T-helper 2 cell (primary cell): ENCODE results near the gene FAM169A.
"Not testable (repeated sequence)": the region's sequence is repeated elsewhere in the genome, so short reads cannot be mapped to it uniquely, and the experiment has no call there.

Experiments used
- DNase-seq, 5 experiments: peaks; one replicate each; pipeline versions ENCODE4 v3.0.0 to v3.0.0-alpha.2; 2012 to 2022
- total RNA-seq, 2 donors: gene quantifications; one replicate each; lab custom pipeline; 2026; lab: John Stamatoyannopoulos, UW

The FAM169A gene, protein sequence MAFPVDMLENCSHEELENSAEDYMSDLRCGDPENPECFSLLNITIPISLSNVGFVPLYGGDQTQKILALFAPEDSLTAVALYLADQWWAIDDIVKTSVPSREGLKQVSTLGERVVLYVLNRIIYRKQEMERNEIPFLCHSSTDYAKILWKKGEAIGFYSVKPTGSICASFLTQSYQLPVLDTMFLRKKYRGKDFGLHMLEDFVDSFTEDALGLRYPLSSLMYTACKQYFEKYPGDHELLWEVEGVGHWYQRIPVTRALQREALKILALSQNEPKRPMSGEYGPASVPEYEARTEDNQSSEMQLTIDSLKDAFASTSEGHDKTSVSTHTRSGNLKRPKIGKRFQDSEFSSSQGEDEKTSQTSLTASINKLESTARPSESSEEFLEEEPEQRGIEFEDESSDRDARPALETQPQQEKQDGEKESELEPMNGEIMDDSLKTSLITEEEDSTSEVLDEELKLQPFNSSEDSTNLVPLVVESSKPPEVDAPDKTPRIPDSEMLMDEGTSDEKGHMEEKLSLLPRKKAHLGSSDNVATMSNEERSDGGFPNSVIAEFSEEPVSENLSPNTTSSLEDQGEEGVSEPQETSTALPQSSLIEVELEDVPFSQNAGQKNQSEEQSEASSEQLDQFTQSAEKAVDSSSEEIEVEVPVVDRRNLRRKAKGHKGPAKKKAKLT
- total RNA-seq: 25.6 to 32.7 reads per million in 2 donors

DNA sequence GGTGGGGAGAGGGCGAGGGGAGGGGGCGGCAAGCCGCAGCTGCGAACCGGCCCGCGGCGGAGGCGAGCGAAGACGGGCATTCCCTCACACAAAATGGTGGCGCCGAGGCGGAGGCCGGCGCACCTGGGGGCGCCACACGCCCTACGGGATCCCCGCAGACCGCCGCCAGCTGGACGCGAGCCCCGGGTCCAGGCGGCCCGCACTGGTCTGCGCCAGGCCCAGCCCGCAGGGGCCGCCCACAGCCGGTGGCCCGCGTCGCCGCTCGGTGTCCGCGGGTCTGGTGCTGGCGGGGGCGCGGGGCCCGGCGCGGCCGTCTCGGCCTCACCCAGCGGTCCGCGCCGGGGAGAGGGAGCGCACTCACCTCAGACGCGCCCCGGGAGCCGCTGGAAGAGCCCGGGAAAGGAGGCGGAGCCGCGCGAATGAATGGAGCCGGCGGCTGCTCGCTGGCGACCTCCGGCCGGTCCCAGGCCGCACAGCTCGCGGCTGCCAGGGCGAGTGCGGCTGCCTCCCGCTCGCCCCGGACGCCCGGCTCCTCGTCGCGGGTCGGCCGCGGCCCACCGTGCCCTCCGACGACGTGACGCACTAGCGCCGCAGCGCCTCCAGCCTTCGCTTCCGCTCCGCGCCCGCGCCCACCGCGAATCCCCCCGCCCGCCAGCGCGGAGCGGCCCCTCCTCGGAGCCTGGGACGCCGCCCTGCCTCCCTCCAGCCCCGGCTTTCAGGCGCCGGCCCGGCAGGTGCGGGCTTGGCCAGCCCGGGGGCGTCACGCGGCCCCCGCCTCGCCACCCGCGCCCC, at the start of gene FAM169A:
FAM169A (minus strand) TSS at position 584 of the 792 bp plus-strand sequence. CDS start 24,711 bp downstream, outside the sequence.
- DNase-seq: peak; percentile 15 to 61 (median 43)

DNA sequence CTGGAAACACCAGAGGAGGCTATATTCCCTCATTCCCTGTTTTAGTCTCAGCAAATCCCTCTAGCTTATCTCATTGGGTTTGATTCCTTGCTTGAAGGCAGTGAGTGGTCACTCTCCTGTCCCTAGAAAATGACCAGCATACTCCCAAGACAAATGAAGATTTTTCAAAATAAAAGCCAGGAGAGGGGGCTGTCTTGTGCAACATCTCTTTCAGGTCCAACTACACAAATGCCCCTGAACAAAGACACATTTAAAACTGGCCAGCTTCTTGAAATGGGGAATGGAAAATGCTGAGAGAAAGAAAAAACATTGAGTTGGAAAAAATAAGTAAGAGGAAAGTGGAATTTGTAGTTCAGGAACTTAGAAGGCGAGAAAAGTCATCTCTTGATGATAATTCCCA, 49.3 kb upstream of the FAM169A start:
- no peak for DNase-seq

DNA sequence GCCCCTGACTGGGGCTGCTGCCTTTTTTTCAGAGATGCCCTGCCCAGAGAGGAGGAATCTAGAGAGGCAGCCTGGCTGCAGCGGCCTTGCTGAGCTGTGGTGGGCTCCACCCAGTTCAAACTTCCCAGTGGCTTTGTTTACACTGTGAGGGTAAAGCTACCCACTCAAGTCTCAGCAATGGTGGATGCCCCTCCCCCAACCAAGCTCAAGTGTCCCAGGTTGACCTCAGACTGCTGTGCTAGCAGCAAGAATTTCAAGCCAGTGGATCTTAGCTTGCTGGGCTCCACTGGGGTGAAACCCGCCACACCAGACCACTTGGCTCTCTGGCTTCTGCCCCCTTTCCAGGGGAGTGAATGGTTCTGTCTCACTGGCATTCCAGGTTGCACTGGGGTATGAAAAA, 45.2 kb upstream of the FAM169A start:
- DNase-seq: not testable (repeated sequence)

DNA sequence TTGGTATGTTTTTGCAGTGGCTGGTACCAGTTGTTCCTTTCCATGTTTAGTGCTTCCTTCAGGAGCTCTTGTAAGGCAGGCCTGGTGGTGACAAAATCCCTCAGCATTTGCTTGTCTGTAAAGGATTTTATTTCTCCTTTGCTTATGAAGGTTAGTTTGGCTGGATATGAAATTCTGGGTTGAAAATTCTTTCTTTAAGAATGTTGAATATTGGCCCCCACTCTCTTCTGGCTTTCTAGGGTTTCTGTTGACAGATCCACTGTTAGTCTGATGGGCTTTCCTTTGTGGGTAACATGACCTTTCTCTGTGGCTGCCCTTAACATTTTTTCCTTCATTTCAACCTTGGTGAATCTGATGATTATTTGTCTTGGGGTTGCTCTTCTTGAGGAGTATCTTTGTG, 43.7 kb upstream of the FAM169A start:
- not testable (repeated sequence) for DNase-seq

DNA sequence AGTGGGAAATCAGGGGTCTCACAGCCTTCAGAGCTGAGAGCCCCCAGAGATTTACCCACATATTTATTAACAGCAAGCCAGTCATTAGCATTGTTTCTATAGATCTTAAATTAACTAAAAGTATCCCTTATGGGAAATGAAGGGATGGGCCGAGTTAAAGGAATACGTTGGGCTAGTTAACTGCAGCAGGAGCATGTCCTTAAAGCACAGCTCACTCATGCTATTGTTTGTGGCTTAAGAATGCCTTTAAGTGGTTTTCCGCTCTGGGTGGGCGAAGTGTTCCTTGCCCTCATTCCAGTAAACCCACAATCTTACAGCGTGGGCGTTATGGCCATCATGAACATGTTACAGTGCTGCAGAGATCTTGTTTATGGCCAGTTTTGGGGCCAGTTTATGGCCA, 42.0 kb upstream of the FAM169A start:
- DNase-seq: not testable (repeated sequence)

DNA sequence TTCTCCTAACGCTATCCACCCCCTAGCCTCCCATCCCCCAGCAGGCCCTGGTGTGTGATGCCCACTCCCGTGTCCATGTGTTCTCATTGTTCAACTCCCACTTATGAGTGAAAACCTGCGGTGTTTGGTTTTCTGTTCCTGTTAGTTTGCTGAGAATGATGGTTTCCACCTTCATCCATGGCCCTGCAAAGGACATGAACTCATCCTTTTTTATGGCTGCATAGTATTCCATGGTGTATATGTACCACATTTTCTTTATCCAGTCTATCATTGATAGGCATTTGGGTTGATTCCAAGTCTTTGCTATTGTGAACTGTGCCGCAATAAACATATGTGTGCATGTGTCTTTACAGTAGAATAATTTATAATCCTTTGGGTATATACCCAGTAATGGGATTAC, 38.5 kb upstream of the FAM169A start:
- not testable (repeated sequence) for DNase-seq

DNA sequence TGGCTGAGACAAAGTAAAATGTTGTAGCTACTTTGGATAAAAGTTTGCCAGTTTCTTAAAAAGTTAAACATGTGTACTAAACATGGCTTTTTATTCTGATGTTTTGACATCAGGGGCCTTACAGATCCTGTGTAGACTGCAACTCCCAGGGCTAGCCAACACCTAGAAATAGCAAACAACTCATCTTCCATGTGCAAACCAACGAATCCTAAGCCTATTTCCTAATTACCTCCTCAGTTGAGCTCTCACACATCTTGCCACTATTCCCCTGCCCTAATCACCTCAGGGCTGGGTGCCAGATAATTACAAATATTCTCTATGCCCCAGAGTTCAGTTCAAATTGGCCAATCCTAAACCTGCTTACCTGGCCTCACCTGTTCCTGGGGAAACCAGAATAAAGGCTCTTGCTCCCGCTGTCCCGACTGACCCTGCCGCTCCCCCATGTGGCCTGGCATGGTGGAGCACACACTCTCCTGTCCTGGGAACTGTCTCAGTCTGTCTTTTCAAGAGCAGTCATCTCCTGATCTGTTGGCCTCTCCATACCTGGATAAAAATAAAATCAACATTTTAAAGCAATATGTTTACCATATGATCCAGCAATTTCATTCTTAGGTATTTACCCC, 37.1 kb upstream of the FAM169A start:
- peak in 1 of 5 experiments; percentile 19 for DNase-seq

DNA sequence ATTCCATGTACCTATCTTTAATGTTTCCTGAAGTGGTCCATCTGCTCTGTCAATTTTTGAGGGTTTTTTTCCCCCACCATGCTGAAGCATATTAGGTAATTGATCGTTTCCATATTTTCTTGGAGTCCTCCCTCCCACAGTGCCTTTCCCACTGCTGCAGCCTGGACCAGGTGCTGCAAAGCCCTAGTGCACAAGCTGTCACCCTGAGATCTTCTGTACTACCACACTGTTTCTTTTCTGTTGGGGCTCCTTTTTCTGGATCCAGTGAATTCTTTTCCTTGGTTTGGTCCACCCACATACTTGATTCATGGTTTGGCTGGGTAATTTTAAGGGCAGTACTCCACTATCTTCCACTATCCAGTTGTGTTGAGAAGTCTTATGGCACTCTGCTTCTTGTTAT, 30.9 kb upstream of the FAM169A start:
- no peak for DNase-seq

DNA sequence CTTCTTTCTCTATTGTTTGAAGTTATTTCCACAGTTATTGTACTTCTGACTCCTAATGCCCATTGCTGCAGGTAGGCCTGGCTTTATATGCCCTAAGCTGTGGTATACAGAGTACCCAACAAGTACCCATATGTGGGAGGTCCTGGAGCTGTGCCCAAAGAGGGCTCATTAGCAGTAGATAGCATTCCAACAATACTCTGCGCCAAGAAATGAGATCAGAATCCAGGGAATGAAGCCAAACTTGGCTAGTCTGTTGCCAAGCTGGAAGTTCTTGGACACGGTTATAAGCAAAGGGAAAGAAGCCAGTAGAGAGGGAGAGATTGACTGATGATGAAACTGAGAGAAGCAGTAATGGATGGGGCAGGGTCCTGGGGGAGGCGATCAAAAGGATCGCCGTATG, 29.7 kb upstream of the FAM169A start:
- no peak for DNase-seq

DNA sequence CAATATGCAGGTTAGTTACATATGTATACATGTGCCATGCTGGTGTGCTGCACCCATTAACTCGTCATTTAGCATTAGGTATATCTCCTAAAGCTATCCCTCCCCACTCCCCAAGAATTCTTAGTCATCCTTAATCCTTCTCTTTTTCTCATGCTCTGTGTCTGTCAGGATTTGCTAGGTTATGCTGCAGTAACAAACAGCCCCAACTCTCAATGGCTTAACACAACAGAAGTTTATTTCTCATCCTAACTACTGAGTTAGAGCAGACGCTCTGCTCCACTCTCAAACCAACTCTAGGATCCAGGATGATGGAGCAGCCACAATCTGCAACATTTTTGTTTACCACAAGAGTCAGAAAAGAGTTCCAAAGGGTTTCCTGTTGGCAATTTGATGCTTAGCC, 28.2 kb upstream of the FAM169A start:
- no peak for DNase-seq

DNA sequence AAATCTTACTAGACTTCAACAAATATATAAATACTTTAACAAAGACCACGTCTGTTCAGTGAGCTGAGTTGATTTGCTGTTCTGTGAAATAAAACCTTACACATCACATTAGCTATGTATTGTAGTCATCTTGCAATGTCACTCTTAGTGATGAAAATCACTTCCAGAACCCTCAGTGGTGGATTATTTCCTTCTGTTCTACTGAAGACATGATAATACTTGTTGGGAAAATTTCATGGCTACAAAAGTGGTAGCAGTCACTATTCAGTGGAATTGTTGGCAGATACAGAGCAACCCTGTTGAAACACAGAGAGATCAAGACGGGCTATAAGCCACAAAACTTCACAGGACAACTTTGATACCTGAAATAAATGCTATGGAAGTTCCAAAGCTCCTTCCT, 26.7 kb upstream of the FAM169A start:
- DNase-seq: no peak

DNA sequence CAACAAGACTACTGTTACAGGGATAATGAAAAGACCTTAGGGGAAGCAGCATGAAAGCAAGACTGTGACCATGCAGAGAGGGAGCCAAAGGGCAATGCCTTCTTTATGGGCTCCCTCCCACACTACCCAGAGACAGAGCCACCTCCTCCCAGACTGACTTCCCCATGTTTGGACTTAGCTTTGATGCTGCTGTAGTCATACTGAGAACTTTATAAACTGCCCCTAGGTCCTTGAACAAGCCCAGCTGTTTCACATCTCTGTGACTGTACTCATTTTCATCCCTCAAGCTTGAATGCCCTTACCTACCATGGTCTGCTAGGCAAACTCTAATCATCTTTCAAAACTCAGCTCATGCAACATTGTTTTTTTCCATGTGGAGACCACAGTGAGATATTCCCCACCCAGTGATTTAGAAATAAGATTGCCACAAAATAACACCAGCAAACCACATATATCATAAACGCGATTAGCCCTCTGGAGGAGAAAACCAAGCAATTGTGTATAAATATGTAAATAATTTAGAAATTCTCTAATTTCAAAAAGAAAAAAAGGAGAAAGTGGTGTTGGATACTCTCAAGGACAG, 23.4 kb upstream of the FAM169A start:
- DNase-seq: no peak

DNA sequence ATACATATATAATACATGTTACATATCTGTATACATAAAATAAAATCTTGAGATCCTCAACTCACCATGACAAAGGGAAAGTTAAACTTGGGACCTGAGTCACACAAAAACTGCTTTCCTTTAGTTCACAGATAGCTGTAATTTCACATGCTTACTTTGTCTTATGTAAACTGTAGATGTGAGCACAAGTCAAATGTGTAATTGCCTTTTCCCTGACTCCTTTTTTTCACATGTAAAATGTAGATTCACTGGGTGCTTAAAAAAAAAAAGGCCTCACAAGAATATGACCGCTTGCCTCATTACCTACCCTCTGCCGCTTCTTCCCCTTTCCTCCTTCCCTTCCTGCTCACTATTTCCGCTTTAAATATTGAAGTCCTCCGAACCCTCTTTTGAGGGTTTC, 21.9 kb upstream of the FAM169A start:
- DNase-seq: no peak

DNA sequence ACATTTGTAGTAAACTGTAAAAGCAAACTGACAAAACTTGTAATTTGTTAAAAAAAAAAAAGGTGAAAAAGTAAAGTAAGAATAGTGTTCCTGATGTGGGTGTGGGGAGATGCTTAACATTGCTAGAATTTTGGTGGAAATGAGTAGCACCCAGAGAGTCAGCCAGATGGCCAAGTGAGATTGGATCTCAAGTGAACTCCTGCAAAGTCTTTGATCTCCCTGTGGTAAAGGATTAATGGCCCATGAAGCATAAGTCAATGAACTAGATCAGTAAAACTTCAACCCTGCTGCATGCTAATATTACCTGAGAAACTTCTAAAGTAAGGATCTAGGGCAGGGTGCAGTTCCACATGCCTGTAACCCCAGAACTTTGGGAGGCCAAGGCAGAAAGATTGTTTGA, 19.0 kb upstream of the FAM169A start:
- no peak for DNase-seq

DNA sequence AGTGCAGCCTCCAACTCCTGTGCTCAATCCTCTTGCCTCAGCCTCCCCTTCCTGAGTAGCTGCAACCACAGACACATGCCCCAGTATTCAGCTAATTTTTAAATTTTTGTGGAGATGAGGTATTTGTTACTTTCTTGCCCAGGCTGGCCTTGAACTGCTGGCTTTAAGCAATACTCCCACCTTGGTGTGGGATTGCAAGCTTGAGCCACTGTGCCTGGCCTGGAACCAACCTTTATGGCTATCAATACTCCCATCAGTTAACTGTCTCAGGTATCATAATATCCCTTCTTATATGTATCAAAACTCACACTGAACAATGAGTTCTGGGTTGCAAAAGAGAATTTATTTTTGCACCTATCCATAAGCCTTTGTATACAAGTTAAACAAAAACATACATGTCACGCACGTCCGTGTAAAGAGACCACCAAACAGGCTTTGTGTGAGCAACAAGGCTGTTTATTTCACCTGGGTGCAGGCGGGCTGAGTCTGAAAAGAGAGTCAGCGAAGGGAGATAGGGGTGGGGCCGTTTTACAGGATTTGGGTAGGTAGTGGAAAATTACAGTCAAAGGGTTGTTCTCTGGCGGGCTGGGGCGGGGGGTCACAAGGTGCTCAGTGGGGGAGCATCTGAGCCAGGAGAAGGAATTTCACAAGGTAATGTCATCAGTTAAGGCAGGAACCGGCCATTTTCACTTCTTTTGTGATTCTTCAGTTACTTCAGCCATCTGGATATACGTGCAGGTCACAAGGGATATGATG, 16.4 kb upstream of the FAM169A start:
- DNase-seq: not testable (repeated sequence)

DNA sequence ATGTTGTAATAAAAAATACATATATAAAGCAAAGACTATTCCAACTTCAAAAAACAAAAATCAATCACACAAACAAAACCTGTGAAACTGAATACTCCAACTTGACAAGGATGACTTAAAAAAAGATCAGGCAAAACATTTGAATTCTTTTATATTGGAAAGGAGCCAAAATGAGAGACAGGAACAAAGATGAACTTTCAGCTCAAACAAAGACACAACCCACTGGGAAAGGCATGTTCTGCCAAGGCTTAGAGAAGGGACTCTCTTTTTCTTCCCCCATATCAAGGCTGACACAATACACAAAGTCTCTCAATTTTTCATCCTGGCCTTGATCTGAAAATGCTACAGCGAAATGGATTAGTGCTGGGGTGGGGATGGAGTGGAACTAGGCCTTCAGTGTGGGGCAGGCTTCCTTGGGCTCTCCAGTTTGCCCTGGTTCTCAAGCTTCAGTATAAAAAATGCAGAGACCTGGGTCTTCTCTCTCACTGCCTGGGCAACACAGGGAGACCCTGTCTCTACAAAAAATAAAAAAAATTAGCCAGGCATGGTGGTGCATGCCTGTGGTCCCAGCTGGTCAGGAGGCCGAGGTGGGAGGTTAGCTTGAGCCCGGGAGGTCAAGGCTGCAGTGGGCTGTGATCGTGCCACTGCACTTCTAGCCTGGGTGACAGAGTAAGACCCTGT, 11.6 kb upstream of the FAM169A start:
- DNase-seq: no peak

DNA sequence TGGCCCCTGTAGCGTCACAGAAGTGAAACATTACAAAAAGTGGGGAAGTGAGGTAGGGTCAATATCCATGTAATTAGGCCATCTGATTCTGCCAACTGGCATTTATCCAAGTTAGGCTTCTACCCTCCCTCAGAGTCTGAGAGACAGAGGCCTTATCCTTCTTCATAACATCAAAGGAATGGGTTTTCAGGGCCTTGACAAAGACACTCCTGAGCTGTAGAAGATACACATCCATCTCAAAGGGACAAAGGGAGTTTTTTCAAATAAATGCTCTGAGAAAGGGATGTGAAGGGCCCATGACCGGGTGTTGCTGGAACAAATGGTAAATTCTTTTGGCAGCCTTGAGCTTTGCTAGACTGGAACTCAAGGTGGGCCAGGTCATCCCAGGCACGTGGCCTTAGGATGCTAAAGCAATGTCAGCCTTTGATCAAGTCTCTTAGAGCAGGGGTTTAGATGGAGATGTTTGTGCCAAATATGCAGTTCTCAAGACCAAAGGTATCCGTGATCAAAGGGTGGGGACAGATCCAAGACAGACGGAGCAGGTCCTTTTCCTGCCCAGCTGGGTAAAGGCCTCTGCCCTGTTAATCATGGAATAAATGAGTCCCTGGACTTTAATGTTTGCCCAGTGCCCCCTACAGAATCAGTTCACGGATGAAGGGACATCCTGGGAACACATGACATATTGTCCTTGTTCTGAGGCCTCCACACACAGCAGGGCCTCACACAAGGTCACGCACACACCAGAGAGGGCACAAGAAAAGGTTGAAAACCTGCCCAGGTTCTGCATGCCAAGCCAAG, 10.0 kb upstream of the FAM169A start:
- DNase-seq: no peak

DNA sequence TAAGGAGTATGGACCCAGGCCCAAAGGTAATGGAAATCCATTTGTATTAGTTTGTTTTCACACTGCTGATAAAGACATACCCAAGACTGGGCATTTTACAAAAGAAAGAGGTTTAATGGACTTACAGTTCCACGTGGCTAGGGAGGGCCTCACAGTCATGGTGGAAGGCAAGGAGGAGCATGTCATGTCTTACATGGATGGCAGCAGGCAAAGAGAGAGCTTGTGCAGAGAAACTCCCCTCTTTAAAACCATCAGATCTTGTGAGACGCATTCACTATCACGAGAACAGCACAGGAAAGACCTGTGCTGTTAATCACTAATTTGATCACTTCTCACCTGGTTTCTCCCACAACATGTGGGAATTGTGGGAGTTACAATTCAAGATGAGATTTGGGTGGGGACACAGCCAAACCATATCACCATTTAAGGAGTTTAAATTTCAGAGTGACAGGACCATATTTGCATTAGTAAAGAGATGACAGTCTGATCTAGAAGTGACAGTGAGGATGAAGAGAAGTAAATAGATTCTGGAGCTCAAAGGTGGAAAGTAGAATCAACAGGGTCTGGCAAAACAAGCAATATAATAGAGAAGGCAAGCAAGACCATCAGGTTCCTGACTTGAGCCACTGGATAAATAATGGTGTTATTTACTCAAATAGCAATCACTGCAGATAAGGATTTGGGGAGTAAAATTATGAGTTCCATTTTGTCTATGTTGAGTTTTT, 7.5 kb upstream of the FAM169A start:
- DNase-seq: no peak

DNA sequence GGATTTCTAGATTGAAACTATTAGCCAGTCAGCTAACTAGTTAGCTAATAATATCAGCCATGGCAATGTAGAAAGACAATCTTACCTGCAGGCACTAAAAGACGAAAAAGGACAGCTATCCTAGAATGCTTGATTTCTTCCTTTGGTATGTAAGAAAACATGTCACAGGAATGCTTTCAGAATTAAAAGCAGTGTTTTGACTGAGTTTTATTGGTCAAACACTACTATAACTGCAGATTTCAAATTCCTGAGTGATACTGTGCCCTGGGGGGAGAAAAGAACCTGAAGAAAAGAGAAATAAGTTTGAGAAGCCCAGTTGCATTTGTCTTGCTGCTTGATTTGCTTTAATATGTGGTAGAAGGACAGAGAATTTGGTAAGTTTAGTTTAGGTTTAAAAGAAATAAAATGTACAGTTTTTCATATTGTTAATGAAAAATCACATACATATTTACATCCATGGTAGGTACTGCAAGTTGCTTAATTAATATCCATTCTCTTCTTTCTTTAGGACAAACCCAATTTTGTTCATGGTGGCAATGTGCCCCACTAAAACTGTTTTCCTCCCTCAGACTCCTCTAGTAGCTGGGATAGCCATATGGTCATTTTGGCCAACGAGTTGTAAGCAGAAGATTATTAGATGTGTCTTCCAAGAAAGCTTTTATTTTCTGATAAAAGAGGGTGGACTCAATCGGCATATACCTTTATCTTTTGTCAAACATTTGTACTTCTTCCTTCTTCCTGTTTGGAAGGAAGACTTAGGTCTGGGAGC, 4.3 kb upstream of the FAM169A start:
- no peak for DNase-seq
